ENCODE data around the gene GAL3ST1. TPM values are rescaled to one million over a fixed set of nuclear protein-coding genes. Genes with fewer than 3 reads are reported as not detected.

The GAL3ST1 gene
- total and polyA plus RNA-seq, 2 of the 8 experiments (the other 6 are each of a cell fraction or from before 2014, with no cell fraction given) = 11.0 to 32.5 TPM

GRCh38 chr22:30573594-30574094 is 821 bp downstream of the GAL3ST1 start:
- Histone ChIP-seq H3K9me3 (ENCODE audit: insufficient read depth in 2 of 2, low read depth in 1 of 2, low read length in 1 of 2) (no peaks in the 10 kb centered on the region), H4K91ac (replicated peaks; ENCODE audit: insufficient read length, low read length) (no peak overlapping the region), H2AK5ac (ENCODE audit: low read depth, low read length) (no peak overlapping the region; the same call in 1 of the 2 replicates), H3K4me2 (ENCODE audit: insufficient read depth in 1 of 2, low read depth in 2 of 2, low read length in 2 of 2) (peak overlapping the region; percentile 84 to 98), H3K27ac (ENCODE audit: low read depth, low read length) (no peak overlapping the region), H3K4ac (replicated peaks; ENCODE audit: insufficient read length, low read depth, low read length) (no peak overlapping the region), H3K4me1 (replicated peaks in 1 of 4; ENCODE audit: control insufficient read depth in 3 of 4, insufficient read depth in 4 of 4, low read length in 3 of 4) (peaks cover 0 to 15% (median 5%) of the 10 kb centered on the region in 4 experiments; a peak in 5 of 7 replicates), H3K79me1 (ENCODE audit: low read depth, low read length) (peaks cover 3% of the 10 kb centered on the region), H3K36me3 (ENCODE audit: control insufficient read depth in 2 of 4, insufficient read depth in 4 of 4, low read length in 3 of 4) (peaks cover 10 to 21% (median 19%) of the 10 kb centered on the region in 4 experiments; a peak in 6 of 8 replicates), H3K79me2 (ENCODE audit: control insufficient read depth in 1 of 2, insufficient read depth in 2 of 2, low read length in 2 of 2) (no peaks in the 10 kb centered on the region; a peak in 1 of 4 replicates), H2AFZ (ENCODE audit: low read length) (no peak overlapping the region), H2BK20ac (ENCODE audit: low read length) (no peak overlapping the region), H3K56ac (replicated peaks; ENCODE audit: insufficient read length, low read depth, low read length) (no peak overlapping the region), H3K18ac (ENCODE audit: extremely low read depth, low read length) (no peak overlapping the region), H3K9ac (replicated peaks in 1 of 4; ENCODE audit: extremely low read depth in 1 of 4, low read depth in 3 of 4, low read length in 3 of 4) (no peak overlapping the region), H2BK12ac (ENCODE audit: low read depth, low read length) (no peak overlapping the region), H3K23ac (ENCODE audit: insufficient read length) (no peak overlapping the region), H2BK120ac (replicated peaks; ENCODE audit: low read depth, low read length) (no peak overlapping the region), H4K20me1 (replicated peaks in 1 of 2; ENCODE audit: control insufficient read depth in 1 of 2, insufficient read depth in 2 of 2, low read length in 2 of 2) (peaks cover 0 to 8% of the 10 kb centered on the region in 2 experiments), H4K8ac (ENCODE audit: extremely low read depth, insufficient read depth, low read length) (peak overlapping the region; percentile 79; the same call in 1 of the 2 replicates), H3K4me3 (ENCODE audit: extremely low read depth in 1 of 4, insufficient read depth in 2 of 4, low read depth in 3 of 4, low read length in 4 of 4) (peak overlapping the region; percentile 54 to 84 (median 68); a peak in 6 of 8 replicates), H4K5ac (ENCODE audit: insufficient read length, low read depth, low read length) (no peak overlapping the region), H2BK5ac (ENCODE audit: low read depth, low read length) (no peak overlapping the region), H3K14ac (ENCODE audit: insufficient read length) (no peak overlapping the region), H3K27me3 (replicated peaks in 1 of 4; ENCODE audit: control insufficient read depth in 3 of 4, extremely low read depth in 1 of 4, insufficient read depth in 3 of 4, low read length in 3 of 4) (no peaks in the 10 kb centered on the region), H2BK15ac (ENCODE audit: low read length) (no peak overlapping the region), H3K23me2 (ENCODE audit: low read depth, low read length) (peaks cover 10% of the 10 kb centered on the region; the same call in 1 of the 2 replicates)
- CTCF ChIA-PET (ENCODE audit: partially characterized antibody) = interaction anchor here (0.6 to 3.4 kb wide), 3 partner anchors 9 to 28 kb away, joined by 3 to 12 read pairs (median 6); no protein-coding TSS in a partner anchor
- POLR2A ChIA-PET (ENCODE audit: partially characterized antibody) = interaction anchor here (0.6 to 6.7 kb wide), 5 partner anchors 10 to 32 kb away, joined by 3 to 64 read pairs (median 4); partner anchors contain the start of gene PES1
- FAIRE-seq (no peak), DNase-seq (ENCODE audit: low read depth in 1 of 2, low spot score in 2 of 2) (no peak)
- WGBS, 2 experiments (ENCODE audit: extremely low coverage in 1 of 2, insufficient coverage in 1 of 2, insufficient read length in 1 of 2, insufficient replicate concordance in 2 of 2, low coverage in 1 of 2, low lambda C conversion rate in 2 of 2, missing lambda C conversion rate in 1 of 2) = 75% methylated on average over 7 of the region's 7 CpGs; no CpG with 5 or more reads in 1 of the 2 experiments
- no peak for TF ChIP-seq CTBP2 (IDR thresholded peaks at IDR 0.05; ENCODE audit: borderline replicate concordance, insufficient read depth, insufficient read length, low read length)
- TF ChIP-seq EZH2 (IDR thresholded peaks at IDR 0.05; ENCODE audit: low read depth, low read length, severe bottlenecking) = no peak
- no peak for TF ChIP-seq TAF1 (IDR thresholded peaks at IDR 0.05; ENCODE audit: low read depth, low read length)
- TF ChIP-seq RNF2 (IDR thresholded peaks at IDR 0.05; ENCODE audit: borderline replicate concordance, low read depth, low read length, missing control alignments, poor library complexity, severe bottlenecking) = no peak
- no peak for TF ChIP-seq HDAC2 (IDR thresholded peaks at IDR 0.05; ENCODE audit: borderline replicate concordance in 1 of 2, low read depth in 2 of 2, low read length in 2 of 2)

Data from H1 (cell line).